Measurements from ENCODE around the gene PDE8A. TPM values are rescaled to one million over a fixed set of nuclear protein-coding genes. Genes with fewer than 3 reads are reported as not detected.

Gene PDE8A
- total and polyA plus RNA-seq, 3 donors from 2014 or later: 27.8 to 67.8 (median 67.3) TPM

- 90 to 91% methylated on average over 16 of the region's 16 CpGs for WGBS, 2 donors
- Histone ChIP-seq H3K9me3 (no peaks in the 10 kb centered on the region), H3K27ac (no peak overlapping the region), H3K4me3 (no peak overlapping the region), H3K4me1 (no peaks in the 10 kb centered on the region), H3K36me3 (ENCODE audit: low read depth, missing control alignments) (no peaks in the 10 kb centered on the region), H3K27me3 (no peaks in the 10 kb centered on the region)
- intact Hi-C loops (cut with DNase I; ENCODE audit: low total_unique reads): no loop called here
- TF ChIP-seq CTCF (IDR thresholded peaks at IDR 0.05) (no peak), POLR2A (IDR thresholded peaks at IDR 0.05) (no peak)
- no peak for DNase-seq
Observed at GRCh38 chr15:84973492-84974460, 7.9 kb upstream of the PDE8A start.

- peaks cover 4% of the 10 kb centered on the region for H3K4me1 ChIP-seq
- 89 to 95% methylated on average over 4 to 5 of the region's 5 CpGs for WGBS, 2 donors
- H3K36me3 ChIP-seq (ENCODE audit: low read depth, missing control alignments): no peaks in the 10 kb centered on the region
- H3K9me3 ChIP-seq: no peaks in the 10 kb centered on the region
- DNase-seq: no peak
- H3K27me3 ChIP-seq: no peaks in the 10 kb centered on the region
- TF ChIP-seq POLR2A (IDR thresholded peaks at IDR 0.05) (no peak), CTCF (IDR thresholded peaks at IDR 0.05) (no peak)
- intact Hi-C loops (cut with DNase I; ENCODE audit: low total_unique reads): no loop called here
- no peak overlapping the region for H3K4me3 ChIP-seq
- H3K27ac ChIP-seq: no peak overlapping the region
Observed at GRCh38 chr15:84975871-84976351, 5.7 kb upstream of the PDE8A start.

- Histone ChIP-seq H3K27ac (no peak overlapping the region), H3K27me3 (no peaks in the 10 kb centered on the region), H3K9me3 (no peaks in the 10 kb centered on the region), H3K36me3 (ENCODE audit: low read depth, missing control alignments) (no peaks in the 10 kb centered on the region), H3K4me1 (peaks cover 4% of the 10 kb centered on the region), H3K4me3 (no peak overlapping the region)
- no peak for DNase-seq
- TF ChIP-seq POLR2A (IDR thresholded peaks at IDR 0.05): no peak
- TF ChIP-seq CTCF (IDR thresholded peaks at IDR 0.05): no peak
- intact Hi-C loops (cut with DNase I; ENCODE audit: low total_unique reads): no loop called here
- WGBS, 2 donors: 92 to 96% methylated on average over 10 of the region's 10 CpGs
Observed at GRCh38 chr15:84976746-84977345, 4.8 kb upstream of the PDE8A start.

- DNase-seq: peak; percentile 65
Observed at GRCh38 chr15:84979651-84980050, 2.0 kb upstream of the PDE8A start.

More at GRCh38 chr15:84979651-84980050, 2.0 kb upstream of the PDE8A start:
- H3K27me3 ChIP-seq: no peaks in the 10 kb centered on the region
- peaks cover 17% of the 10 kb centered on the region for H3K4me1 ChIP-seq
- no peak for TF ChIP-seq POLR2A (IDR thresholded peaks at IDR 0.05)
- H3K9me3 ChIP-seq: no peaks in the 10 kb centered on the region
- WGBS, 2 donors: 11 to 17% methylated on average over 16 of the region's 16 CpGs
- H3K27ac ChIP-seq: peak overlapping the region in 1 of 2 donors; percentile 17
- H3K4me3 ChIP-seq: peak overlapping the region in 1 of 2 donors; percentile 78
- intact Hi-C loops (cut with DNase I; ENCODE audit: low total_unique reads): no loop called here
- H3K36me3 ChIP-seq (ENCODE audit: low read depth, missing control alignments): no peaks in the 10 kb centered on the region
